Body of pancreas (tissue), 4 donors: ENCODE results near the gene CSNK1G1.

Experiments
- CTCF ChIP-seq, 7 experiments: fragments of 450-650 bp in 4 of 7; fragments of 200-600 bp in 3 of 7; sonication (generic) in 3 of 7; IDR thresholded peaks; one replicate each; pipeline ENCODE4 v1.5.1; 2016 to 2019; ENCODE audit warnings: antibody characterized with exemption in 7 of 7
- POLR2A ChIP-seq, 3 donors: fragments of 450-650 bp; IDR thresholded peaks; one replicate each; pipeline ENCODE4 v1.6.1; 2016; ENCODE audit warnings: antibody characterized with exemption in 3 of 3, mild to moderate bottlenecking in 2 of 3

- TF ChIP-seq CTCF (IDR thresholded peaks at IDR 0.05) (no peak), POLR2A (IDR thresholded peaks at IDR 0.05) (no peak)
These were observed 233.5 kb downstream of the CSNK1G1 start for GRCh38 chr15:64122444-64122843.
